ENCODE results near the gene NRDC. TPM values are rescaled to one million over a fixed set of nuclear protein-coding genes. Genes with fewer than 3 reads are reported as not detected.

NRDC gene, protein sequence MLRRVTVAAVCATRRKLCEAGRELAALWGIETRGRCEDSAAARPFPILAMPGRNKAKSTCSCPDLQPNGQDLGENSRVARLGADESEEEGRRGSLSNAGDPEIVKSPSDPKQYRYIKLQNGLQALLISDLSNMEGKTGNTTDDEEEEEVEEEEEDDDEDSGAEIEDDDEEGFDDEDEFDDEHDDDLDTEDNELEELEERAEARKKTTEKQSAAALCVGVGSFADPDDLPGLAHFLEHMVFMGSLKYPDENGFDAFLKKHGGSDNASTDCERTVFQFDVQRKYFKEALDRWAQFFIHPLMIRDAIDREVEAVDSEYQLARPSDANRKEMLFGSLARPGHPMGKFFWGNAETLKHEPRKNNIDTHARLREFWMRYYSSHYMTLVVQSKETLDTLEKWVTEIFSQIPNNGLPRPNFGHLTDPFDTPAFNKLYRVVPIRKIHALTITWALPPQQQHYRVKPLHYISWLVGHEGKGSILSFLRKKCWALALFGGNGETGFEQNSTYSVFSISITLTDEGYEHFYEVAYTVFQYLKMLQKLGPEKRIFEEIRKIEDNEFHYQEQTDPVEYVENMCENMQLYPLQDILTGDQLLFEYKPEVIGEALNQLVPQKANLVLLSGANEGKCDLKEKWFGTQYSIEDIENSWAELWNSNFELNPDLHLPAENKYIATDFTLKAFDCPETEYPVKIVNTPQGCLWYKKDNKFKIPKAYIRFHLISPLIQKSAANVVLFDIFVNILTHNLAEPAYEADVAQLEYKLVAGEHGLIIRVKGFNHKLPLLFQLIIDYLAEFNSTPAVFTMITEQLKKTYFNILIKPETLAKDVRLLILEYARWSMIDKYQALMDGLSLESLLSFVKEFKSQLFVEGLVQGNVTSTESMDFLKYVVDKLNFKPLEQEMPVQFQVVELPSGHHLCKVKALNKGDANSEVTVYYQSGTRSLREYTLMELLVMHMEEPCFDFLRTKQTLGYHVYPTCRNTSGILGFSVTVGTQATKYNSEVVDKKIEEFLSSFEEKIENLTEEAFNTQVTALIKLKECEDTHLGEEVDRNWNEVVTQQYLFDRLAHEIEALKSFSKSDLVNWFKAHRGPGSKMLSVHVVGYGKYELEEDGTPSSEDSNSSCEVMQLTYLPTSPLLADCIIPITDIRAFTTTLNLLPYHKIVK
- 50.9 and 99.2 TPM in 2 replicates for total RNA-seq

DNA sequence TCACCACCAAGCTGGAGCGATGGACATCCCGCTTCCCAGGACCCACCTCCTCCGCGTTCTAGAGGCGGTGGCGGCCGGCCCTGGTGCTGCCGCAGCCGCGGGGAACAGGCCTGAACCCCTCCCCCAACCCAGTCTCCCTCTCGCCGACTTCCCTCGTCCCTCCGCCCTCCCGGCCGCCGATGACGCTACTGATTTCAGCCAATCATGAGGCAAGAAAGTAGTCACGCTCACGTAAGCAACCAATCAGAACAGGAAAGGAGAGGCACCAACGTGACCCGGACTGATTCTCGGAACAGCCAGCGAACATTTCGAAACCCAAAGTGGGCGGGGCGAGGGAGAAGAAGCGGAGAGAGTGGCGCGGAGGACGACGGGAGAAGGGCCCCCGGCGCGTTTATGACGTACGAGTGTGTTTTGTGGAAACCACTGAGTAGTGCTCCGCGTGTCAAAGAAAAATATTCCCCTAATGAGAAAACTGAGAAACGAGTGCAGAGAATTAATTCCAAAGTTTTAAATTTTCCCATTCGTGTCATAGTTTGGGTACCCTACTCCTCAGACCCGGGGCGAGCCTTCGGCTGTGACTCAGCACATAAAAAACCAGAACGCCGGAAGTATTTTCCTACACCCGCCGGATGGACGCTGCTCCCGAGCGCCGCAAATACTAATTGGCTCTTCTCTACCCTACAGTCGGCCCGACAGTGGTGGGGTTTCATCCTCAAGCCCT, at the start of gene NRDC:
NRDC (minus strand) TSS at position 112 of the 721 bp plus-strand sequence. CDS start 112 bp downstream, outside the sequence.
- DNase-seq, result peak; percentile 100

DNA sequence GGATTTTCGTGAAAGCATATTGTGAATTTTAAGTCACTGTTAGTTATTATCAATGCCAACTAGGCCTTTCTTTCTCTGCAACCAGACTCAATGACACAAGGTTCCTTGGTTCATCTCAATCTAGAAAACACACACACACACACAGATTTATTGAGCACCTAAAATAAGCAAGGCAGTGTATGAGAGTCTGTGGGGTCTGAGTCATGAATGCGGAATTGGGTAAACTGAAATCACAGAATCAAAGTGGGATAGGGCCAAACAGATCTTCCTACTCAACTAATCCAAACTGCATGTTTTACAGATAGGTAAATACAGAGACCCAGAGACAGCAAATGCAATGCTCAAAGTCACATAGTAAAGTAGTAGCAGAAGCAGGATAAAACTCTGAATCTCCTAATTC, 48.5 kb upstream of the NRDC start:
- DNase-seq, result no peak

DNA sequence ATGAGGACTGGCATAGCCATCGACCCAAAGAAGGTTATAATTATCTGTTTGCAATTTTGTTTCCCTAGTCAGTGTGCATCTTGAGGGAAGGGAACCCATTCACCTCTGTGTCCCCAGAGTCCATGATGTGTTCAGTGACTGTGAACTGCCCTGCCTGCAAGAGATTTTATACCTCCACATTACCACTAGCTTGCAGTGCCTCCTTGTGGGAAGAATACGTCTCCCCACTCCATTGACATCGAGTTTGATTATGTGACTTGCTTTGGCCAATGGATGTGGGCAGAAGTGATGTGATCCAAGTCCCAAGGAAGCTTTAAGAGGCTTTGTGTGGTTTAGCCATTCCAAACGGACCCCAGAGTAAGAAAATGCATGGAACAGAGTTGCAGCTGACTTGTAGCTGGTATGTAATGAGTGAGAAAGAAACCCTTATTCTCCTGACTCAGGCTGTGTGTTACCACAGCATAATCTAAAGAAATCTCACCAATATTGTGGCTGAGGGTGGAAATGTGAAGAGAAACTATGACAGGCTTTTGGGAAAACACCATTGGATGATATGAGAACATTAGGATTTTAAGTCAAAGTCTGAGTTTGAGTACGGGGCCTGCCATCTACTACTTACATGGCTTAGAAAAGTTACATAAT, 47.8 kb upstream of the NRDC start:
- DNase-seq, result peak; percentile 74

DNA sequence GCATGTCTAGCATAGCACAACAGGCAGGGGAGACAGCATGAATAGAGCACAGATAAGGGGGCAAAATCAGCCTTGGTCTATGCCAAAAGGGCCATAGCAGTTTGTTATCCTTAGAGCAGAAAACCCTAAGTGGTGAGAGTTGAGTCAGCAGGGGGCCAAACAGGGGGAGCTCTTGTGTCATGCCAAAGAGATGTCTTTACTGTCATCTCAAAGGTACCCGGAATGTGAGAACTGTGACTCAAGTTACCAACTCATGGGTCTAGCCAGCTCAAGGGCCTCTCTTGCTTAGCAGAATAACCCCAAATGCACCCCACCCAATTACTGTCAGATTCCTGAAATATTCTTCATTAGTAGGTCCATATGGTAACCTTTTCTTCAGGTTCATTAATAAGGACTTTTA, 45.9 kb upstream of the NRDC start:
- DNase-seq, result no peak

DNA sequence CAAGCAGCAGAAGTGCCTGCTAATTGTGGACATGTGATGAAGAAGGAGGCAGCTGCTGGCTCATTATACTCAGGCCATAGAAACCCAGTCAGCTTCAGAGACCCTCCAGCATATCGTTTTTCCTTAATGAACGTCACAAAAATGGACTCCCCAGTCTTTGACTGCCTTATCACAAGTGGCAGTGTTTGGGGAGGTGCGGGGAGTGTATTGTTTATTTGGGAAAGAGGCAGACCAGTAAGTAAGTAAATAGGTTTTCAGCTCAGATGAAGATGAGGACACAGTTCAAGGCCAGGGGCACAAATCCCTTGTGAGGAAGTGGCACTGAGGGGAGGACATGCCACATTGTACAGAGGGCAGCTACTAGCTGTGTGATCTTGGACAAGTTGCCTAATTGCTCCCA, 43.5 kb upstream of the NRDC start:
- no peak for DNase-seq

DNA sequence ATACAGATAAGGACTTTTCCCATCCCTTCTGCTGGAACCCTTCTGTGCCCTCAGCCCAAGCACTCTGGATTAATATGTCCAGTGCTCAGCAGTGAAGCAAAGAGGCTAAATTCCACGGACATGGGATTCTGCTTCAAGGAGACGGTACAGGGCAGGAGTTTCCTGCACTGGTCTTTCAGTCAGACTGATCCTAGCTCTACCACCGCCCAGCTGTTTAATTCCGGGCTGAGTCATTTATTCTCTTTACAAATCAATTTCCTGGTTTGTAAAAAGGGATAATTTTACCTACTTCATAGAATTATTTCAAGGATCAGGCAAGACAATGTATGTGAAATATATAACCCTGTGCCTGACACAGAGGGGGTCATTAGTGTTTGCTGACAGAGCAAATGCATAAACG, 41.6 kb upstream of the NRDC start:
- peak; percentile 60 for DNase-seq

DNA sequence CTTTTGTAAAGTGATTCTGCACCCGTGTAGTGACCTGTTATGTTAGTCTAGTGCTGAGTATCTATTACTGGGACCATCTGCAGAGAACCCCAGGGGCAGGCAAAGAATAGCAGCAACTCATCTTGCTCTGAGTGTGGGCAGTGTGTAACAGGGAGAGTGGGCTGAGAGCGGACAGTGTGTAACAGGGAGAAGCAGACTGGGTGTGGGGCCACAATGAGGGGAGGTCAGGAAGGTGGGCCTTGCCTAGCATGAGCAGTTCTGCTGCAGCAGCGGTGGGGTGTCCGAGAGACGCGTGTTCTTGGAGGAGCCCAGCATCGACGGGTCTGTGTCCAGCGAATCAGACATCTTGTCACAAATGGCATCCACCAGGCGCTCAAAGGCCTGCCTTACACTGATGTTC, 41.2 kb upstream of the NRDC start:
- DNase-seq, result no peak

DNA sequence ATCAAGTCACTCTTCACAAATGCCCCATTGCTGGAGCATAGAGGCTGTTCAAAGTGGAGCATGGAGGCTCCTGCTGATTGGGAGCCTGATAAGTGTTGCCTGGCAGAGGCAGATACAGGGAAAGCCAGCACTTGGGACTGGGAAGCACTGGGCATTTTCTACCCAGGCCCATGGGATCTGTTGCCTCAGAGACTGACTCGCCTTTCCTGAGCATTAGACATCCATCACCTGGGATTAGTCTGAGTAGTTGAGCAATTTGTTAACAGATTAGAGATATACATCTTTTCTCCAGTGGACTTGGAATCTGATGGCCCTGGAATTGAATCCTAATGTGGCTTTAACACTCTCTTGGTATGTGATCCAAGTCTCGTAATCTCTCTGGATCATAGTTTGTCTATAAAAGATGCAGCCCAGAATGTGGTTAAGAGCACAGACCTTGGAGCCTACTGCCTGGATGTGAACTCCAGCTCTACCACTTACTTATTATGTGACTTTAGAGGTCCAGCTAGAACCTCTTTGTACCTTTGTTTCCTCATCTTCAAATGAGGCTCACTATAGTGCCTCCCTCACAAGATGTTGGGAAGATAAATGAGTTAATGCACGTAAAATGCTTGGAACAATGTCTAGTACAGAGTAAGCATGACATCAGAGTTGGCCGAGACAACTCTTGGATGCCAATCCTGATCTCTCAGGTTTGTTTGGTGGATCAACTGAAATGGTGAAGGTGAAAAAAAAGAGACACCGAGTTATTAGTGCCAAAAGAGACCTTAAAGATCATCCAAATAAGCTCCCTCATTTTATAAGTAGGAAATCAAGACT, 38.3 kb upstream of the NRDC start:
- DNase-seq, result no peak

DNA sequence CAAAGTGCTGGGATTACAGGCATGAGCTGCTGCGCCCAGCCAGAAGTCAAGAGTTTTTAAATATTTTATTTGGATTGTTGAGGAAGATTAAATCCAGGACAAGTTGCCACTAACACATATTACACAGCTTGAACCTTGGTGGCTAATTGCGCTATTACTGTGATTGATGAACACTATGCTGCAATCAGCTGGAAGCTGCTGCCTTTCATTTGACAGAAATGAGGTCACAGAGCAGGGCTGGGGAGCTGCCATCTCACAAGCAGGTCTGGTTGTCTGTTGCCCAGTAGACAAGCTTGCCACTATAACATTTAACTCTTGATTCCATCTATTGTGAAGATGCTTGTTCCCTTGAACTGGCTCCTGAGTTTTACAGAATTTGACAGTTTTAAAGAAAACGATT, 37.4 kb upstream of the NRDC start:
- DNase-seq, result no peak

DNA sequence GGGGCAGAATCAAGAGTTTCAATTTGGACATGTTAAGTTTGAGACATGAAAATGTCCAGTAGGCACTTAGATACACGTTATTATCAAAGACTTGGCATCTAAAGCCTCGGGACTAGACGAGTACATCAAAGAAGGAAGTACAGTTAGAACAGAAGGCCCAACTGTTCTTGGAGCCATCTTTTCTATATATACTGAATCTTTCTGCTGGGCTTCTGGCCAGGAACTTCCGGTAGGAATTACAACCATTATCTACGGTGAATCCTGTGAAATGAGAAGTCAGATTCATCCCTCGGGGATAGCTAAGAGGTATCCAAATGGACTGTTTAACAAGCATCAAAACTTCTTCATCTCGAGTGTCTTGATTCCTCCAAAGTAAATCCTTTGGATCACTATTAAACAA, 34.4 kb upstream of the NRDC start:
- DNase-seq, result no peak

DNA sequence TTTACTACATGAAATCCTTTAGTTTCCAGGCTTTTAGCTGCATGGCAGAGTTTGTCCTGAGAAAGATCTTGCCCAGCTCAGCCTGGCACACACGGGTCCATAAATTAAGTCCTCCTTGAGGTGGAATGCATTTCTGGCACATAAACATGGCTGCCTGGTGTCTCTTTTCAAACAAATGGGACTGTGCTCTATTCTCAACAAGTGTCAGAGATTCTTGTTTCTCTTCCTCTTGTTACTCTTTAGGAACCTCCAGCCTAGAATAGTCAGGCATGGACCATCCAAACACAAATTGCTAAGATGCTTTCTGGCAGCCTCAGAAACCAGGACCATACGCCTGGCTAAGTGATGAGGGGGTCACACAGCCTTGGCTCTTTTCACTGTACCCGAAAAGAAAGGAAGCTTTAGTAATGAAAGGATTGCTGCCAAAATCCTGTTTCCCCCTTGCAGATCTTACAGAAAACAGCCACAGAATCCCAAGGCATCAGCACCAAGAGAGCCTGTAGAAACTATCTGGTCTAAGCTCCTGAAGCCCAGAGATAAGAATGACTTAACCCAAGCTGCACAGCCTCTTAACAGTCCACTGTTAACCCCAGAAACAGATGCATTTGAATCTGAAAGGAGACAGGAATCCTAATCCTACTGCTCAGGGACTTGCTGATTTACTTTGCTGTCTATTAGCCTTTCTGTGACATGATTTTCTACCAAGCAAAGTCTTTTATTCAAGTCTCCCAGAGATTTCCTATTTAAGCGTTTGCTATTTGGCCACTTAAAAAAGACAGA, 31.9 kb upstream of the NRDC start:
- DNase-seq, result no peak

DNA sequence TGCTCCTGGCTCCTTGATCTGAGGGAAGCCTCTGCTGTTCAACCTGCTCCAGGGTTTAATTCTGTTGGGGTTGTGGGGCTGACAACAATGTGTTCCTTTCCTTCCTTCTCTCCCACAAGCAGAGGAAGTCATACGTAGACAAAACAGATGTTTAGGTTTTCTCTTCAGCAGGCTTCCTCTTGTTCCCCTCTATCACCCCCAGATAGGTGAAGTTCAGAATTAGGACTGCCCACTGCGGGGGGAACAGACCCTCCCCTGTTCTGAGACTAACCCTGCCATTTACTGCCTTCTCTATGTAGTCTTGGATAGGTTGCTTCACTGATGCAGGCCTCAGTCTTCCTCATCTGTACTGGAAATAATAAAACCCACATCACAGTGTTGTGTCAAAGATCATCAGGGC, 30.0 kb upstream of the NRDC start:
- no peak for DNase-seq

DNA sequence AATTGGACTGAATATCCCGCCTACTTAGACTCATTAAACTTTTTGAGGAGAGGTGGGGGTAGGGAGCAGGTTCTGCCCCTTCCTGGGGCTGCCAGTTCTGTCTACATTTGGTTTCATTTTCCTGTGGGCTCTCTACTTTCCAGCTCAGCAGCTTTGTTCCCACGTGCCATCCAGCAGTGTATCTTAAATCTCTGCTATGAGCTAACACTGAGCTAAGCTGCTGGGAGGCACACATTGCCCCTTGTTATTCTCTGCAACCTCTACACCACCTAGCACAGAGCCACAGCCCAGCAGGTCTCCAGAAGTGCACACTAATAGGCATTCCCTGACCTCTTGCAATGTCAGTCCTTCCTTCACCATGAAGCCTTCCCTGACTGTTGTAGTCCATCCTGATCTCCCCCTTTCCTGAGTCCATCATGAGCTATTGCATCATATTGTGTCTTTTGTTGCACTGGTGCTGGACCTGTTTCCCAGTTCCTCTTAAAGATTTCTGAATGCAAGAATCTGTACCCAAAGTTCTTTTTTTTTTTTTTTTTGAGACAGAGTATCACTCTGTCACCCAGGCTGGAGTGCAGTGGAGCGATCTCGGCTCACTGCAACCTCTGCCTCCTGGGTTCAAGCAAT, 28.7 kb upstream of the NRDC start:
- DNase-seq, result no peak

DNA sequence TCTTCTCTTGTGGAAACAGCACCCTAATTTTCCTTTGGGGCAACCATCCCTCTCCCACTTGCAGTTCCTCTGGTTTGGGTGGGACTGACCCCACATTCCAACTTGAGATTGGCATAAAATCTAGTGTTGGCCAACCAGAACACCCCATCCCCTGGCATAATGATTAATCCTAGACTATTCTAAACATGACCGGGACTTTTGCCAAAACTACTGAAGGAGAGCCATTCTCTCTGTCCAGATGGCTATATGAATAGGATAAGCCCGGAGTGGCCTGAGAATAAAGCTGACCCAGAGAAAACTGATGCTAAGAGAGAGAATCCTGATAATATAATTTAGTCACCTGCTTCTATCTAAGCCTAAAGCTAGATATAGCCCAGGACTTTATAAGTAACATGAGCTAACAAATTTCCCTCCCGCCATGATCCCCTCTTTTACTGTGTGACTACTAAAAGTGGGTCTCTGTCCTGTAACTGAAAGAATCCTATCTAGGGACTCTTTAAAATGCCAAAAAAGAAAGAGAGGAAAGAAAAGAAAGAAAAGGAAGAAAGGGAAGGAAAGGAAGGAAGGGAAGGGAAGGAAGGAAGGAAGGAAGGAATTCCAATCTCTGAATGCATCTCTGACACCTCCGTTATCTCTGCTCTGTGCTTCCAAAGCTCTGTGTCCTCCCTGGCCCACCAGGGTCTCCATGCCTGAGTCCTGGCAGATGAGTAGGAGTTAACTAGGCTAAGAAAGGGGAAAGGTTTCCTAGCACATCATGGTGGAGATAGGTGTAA, 28.0 kb upstream of the NRDC start:
- no peak for DNase-seq

DNA sequence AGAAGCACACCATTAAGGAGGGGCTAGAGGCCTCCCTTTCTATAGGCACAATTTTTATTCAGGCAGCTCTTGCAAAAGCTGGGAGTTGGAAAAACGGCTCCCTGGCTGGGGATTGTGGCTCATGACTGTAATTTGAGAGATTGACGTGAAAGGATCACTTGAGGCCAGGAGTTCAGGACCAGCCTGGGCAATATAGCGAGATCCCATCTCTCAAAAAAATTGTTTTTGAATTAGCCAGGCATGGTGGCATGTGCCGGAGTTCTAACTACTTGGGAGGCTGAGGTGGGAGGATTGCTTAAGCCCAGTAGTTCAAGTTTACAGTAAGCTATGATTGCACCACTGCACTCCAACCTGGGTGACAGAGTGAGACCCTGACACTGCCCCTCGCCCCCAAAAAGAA, 23.9 kb upstream of the NRDC start:
- DNase-seq, result no peak

DNA sequence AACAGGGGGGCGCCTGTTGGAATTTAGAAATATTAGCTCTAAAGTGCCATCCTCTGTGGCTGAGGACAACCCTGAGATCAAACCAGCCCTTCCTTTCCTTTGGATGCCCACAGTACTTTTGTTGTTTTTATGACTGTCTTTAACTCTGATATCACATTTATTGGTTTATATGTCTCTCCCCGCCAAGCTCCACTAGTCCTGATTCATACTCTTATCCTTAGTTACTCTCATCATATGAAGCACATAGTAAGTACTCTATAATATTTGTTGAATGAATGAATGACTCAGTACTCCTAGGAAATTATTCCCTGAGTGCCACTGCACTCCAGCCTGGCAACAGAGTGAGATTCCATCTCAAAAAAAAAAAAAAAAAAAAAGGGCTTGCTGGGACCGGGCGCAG, 22.6 kb upstream of the NRDC start:
- DNase-seq, result no peak

DNA sequence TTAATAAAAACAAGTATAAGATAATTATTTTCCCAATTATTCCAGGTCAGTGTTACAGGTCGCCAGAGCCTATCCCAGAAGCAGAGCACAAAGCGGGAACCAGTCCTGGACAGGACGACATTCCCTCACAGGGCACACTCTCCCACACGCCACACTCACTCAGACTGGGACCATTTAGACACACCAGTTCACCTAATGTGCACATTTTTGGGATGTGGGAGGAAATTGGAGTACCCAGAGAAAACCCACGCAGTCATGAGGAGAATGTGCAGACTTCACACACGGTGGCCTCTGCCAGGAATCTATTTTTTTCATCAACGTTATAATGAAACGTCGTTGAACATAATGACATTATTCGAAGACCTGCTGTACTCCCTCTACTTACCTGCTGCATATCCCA, 20.5 kb upstream of the NRDC start:
- DNase-seq, result no peak

DNA sequence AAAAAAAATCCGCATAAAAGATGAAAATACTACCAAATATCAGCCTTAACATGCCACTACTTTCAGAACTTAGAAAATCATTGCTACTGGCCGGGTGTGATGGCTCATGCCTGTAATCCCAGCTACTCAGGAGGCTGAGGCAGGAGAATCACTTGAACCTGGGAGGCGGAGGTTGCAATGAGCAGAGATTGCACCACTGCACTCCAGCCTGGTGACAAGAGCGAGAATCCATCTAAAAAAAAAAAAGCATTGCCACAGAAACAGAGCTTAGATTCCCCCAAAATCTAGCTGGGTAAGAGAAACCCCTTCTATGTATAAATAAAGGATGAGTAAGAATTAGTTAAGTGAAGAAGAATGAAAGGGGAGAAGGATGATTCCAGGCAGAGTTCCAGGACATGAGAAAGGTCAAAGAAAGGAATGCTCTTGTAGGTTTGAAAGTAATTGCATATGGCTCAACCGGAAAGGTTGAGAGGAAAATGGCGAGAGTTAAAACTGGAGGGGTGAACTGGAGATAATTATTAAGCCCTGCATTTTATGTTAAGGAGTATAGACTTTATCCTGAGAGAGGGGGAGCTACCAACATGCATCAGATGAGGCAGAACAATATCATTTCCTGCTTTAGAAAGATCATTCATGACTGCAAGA, 19.7 kb upstream of the NRDC start:
- peak; percentile 55 for DNase-seq

DNA sequence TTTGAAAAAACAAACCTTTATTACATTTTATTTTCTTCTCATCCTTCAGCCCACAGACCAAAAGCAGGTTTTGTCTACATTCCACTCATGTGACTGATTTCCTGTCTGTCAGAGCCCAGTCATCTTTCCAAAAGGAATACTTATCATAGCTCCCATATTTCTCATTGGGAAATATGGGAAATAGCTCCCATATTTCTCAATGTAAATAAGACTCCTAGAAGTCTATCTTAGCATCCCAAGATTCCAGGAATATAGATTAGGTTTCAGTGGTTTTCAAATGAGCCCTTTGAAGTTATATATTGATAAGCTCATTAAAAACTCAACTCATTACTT, 19.1 kb upstream of the NRDC start:
- peak; percentile 78 for DNase-seq

All from dermis blood vessel endothelial cell (primary cell).